Suprapubic skin (tissue), 4 donors: ENCODE data around the gene NTSR1. TPM values are rescaled to one million over a fixed set of nuclear protein-coding genes. Genes with fewer than 3 reads are reported as not detected.
A peak's percentile ranks its signal among the peaks of the same experiment; 100 is the strongest.

ENCODE experiments used
- DNase-seq, 2 donors: peaks; one replicate each; pipeline ENCODE4 v3.0.0-alpha.2; 2019; ENCODE audit warnings: low spot score in 2 of 2
- H3K27ac ChIP-seq: fragments of 200-600 bp; sonication (generic); one replicate; pipeline ENCODE4 v1.5.1; 2019
- H3K27me3 ChIP-seq: fragments of 200-600 bp; sonication (generic); one replicate; pipeline ENCODE4 v1.5.1; 2019
- H3K36me3 ChIP-seq: fragments of 200-600 bp; sonication (generic); one replicate; pipeline ENCODE4 v1.5.1; 2019
- H3K4me1 ChIP-seq: fragments of 200-600 bp; sonication (generic); one replicate; pipeline ENCODE4 v1.5.1; 2019
- H3K4me3 ChIP-seq: fragments of 200-600 bp; sonication (generic); one replicate; pipeline ENCODE4 v1.5.1; 2019; ENCODE audit warnings: mild to moderate bottlenecking
- H3K9me3 ChIP-seq: fragments of 200-600 bp; sonication (generic); one replicate; pipeline ENCODE4 v1.5.1; 2019
- CTCF ChIP-seq, 2 donors: fragments of 200-600 bp in 1 of 2; fragments of 450-650 bp in 1 of 2; sonication (generic) in 1 of 2; IDR thresholded peaks; one replicate each; pipeline ENCODE4 v1.5.1; 2016 to 2019; ENCODE audit warnings: antibody characterized with exemption in 2 of 2, mild to moderate bottlenecking in 1 of 2, moderate library complexity in 1 of 2
- EP300 ChIP-seq: sonication (generic); formaldehyde crosslinking; IDR thresholded peaks from one replicate; pipeline ENCODE4 v1.6.1; 2017; ENCODE audit warnings: antibody characterized with exemption
- POLR2A ChIP-seq, 2 donors: fragments of 450-650 bp; IDR thresholded peaks; one replicate each; pipeline ENCODE4 v1.6.1; 2017; ENCODE audit warnings: antibody characterized with exemption in 2 of 2, mild to moderate bottlenecking in 2 of 2, moderate library complexity in 2 of 2
- POLR2AphosphoS5 ChIP-seq, 3 donors: sonication (generic); formaldehyde crosslinking; IDR thresholded peaks; one replicate each; pipeline ENCODE4 v1.6.1; 2017; ENCODE audit warnings: antibody characterized with exemption in 3 of 3
- WGBS: methylation state at CpG from one replicate; pipeline ENCODE4 v1.1.5; 2018; 5-methylcytosine and 5-hydroxymethylcytosine counted together
- total RNA-seq, 4 donors: library from RNA; depleted of rRNA; stranded (reverse); fragments of >200 nt; gene quantifications; one replicate each; pipeline ENCODE4 v1.1.0, GENCODE V29; 2016

Gene NTSR1
- total RNA-seq, 4 donors from 2014 or later, result 0.16 to 0.55 TPM; not detected in 2

GRCh38 chr20:62702895-62703852 lies 5.5 kb upstream of the NTSR1 start:
- no peak for DNase-seq
- H3K27ac ChIP-seq, result no peak overlapping the region
- WGBS, result 29% methylated on average over 8 of the region's 25 CpGs

GRCh38 chr20:62703853-62704228 lies 4.8 kb upstream of the NTSR1 start:
- Histone ChIP-seq H3K4me3 (no peak overlapping the region), H3K36me3 (no peaks in the 10 kb centered on the region), H3K9me3 (no peaks in the 10 kb centered on the region), H3K27ac (no peak overlapping the region), H3K27me3 (peaks cover 70% of the 10 kb centered on the region), H3K4me1 (peaks cover 31% of the 10 kb centered on the region)
- DNase-seq, result no peak
- WGBS, result 63% methylated on average over 5 of the region's 5 CpGs
- TF ChIP-seq CTCF (IDR thresholded peaks at IDR 0.05), result no peak
- TF ChIP-seq POLR2AphosphoS5 (IDR thresholded peaks at IDR 0.05), result no peak
- TF ChIP-seq POLR2A (IDR thresholded peaks at IDR 0.05), result no peak
- no peak for TF ChIP-seq EP300

More at GRCh38 chr20:62702895-62703852, 5.5 kb upstream of the NTSR1 start:
- Histone ChIP-seq H3K4me3 (no peak overlapping the region), H3K9me3 (no peaks in the 10 kb centered on the region), H3K36me3 (no peaks in the 10 kb centered on the region), H3K4me1 (peaks cover 25% of the 10 kb centered on the region), H3K27me3 (peaks cover 64% of the 10 kb centered on the region)
- TF ChIP-seq EP300 (no peak), CTCF (IDR thresholded peaks at IDR 0.05) (peak in 1 of 2 donors; percentile 8)

- peak; percentile 88 to 89 for DNase-seq
- Histone ChIP-seq H3K4me3 (no peak overlapping the region), H3K36me3 (no peaks in the 10 kb centered on the region), H3K4me1 (peaks cover 35% of the 10 kb centered on the region), H3K27ac (no peak overlapping the region), H3K27me3 (peaks cover 70% of the 10 kb centered on the region), H3K9me3 (no peaks in the 10 kb centered on the region)
- TF ChIP-seq POLR2AphosphoS5 (IDR thresholded peaks at IDR 0.05) (no peak), POLR2A (IDR thresholded peaks at IDR 0.05) (no peak), CTCF (IDR thresholded peaks at IDR 0.05) (no peak), EP300 (no peak)
- 11% methylated on average over 11 of the region's 21 CpGs for WGBS
These were observed 4.2 kb upstream of the NTSR1 start for GRCh38 chr20:62704341-62704948.

- no peaks in the 10 kb centered on the region for H3K36me3 ChIP-seq
- no peaks in the 10 kb centered on the region for H3K9me3 ChIP-seq
- DNase-seq, result no peak
- peaks cover 73% of the 10 kb centered on the region for H3K27me3 ChIP-seq
- no peak overlapping the region for H3K27ac ChIP-seq
- WGBS, result 28% methylated on average over 3 of the region's 16 CpGs
- H3K4me3 ChIP-seq, result no peak overlapping the region
- TF ChIP-seq EP300 (no peak), CTCF (IDR thresholded peaks at IDR 0.05) (no peak), POLR2AphosphoS5 (IDR thresholded peaks at IDR 0.05) (no peak), POLR2A (IDR thresholded peaks at IDR 0.05) (no peak)
- peaks cover 35% of the 10 kb centered on the region for H3K4me1 ChIP-seq
These were observed 3.0 kb upstream of the NTSR1 start for GRCh38 chr20:62705627-62706026.

GRCh38 chr20:62706344-62706743 lies 2.3 kb upstream of the NTSR1 start:
- H3K4me1 ChIP-seq, result peaks cover 35% of the 10 kb centered on the region
- H3K4me3 ChIP-seq, result no peak overlapping the region
- DNase-seq, result no peak
- no peaks in the 10 kb centered on the region for H3K36me3 ChIP-seq
- peaks cover 76% of the 10 kb centered on the region for H3K27me3 ChIP-seq
- H3K9me3 ChIP-seq, result no peaks in the 10 kb centered on the region
- no peak for TF ChIP-seq POLR2A (IDR thresholded peaks at IDR 0.05)
- no peak for TF ChIP-seq CTCF (IDR thresholded peaks at IDR 0.05)
- TF ChIP-seq EP300, result no peak
- TF ChIP-seq POLR2AphosphoS5 (IDR thresholded peaks at IDR 0.05), result no peak
- no peak overlapping the region for H3K27ac ChIP-seq
- WGBS, result 92% methylated on average over 12 of the region's 12 CpGs
